Activated B cell treated with CpG ODN at 0.5 μM for 24 hours (primary cell): ENCODE data around the gene ILF3. TPM values are rescaled to one million over a fixed set of nuclear protein-coding genes. Genes with fewer than 3 reads are reported as not detected.
"Not testable (repeated sequence)": the region's sequence is repeated elsewhere in the genome, so short reads cannot be mapped to it uniquely, and the experiment has no call there.

Source experiments
- ATAC-seq: fragments of 200-7000 bp; cut with Tn5 transposase; one replicate; pipeline ENCODE4 v1.10.0; 2021; ENCODE audit warnings: low read depth, mild to moderate bottlenecking, moderate library complexity
- CTCF ChIA-PET: fragments of 350-600 bp; sonication (Branson Sonifier 250); formaldehyde crosslinking; loops from one replicate; lab custom pipeline; 2021; ENCODE audit warnings: antibody characterized with exemption; lab: Charles Lee
- POLR2A ChIA-PET: fragments of 350-600 bp; sonication (Branson Sonifier 250); formaldehyde crosslinking; loops from one replicate; lab custom pipeline; 2021; ENCODE audit warnings: antibody characterized with exemption; lab: Charles Lee
- DNase-seq: peaks from one replicate; pipeline ENCODE4 v3.0.0; 2022
- H3K27ac Mint-ChIP-seq: one replicate; pipeline ENCODE4 v1.8.0; 2020; ENCODE audit warnings: mixed read lengths
- H3K27me3 Mint-ChIP-seq: one replicate; pipeline ENCODE4 v1.8.0; 2021; ENCODE audit warnings: mixed read lengths
- H3K36me3 Mint-ChIP-seq: one replicate; pipeline ENCODE4 v1.8.0; 2021; ENCODE audit warnings: low read depth, mixed read lengths
- H3K4me1 Mint-ChIP-seq: one replicate; pipeline ENCODE4 v1.8.0; 2021; ENCODE audit warnings: mixed read lengths
- H3K4me3 Mint-ChIP-seq: one replicate; pipeline ENCODE4 v1.8.0; 2020; ENCODE audit warnings: mild to moderate bottlenecking, mixed read lengths
- H3K9me3 Mint-ChIP-seq: one replicate; pipeline ENCODE4 v1.8.0; 2020; ENCODE audit warnings: mixed read lengths
- intact Hi-C: fragments of 100-400 bp; cut with micrococcal nuclease; formaldehyde crosslinking; loops from one replicate; pipeline ENCODE4 v1.15.1; 2024
- total RNA-seq: library from RNA; stranded (reverse); gene quantifications from 2 replicates; pipeline ENCODE4 v1.2.3, GENCODE V29; 2022
- TF ChIP-seq, protein P1 (sequence below): fragments of 200-600 bp; IDR thresholded peaks from one replicate; pipeline ENCODE4 v1.8.0; 2022; ENCODE audit warnings: antibody characterized with exemption, mild to moderate bottlenecking

The ILF3 gene
- total RNA-seq, 1 donor from 2014 or later: 399 TPM

GRCh38 chr19:10669246-10669645, 15.1 kb downstream of the ILF3 start:
- no peak overlapping the region for H3K4me3 Mint-ChIP-seq
- no peaks in the 10 kb centered on the region for H3K9me3 Mint-ChIP-seq
- ChIA-PET CTCF (no interaction called here), POLR2A (interaction anchor here (0.6 kb wide), 2 partner anchors 88 to 277 kb away, joined by 3 to 5 read pairs; no protein-coding TSS in a partner anchor)
- H3K27ac Mint-ChIP-seq: no peak overlapping the region
- no peak for ATAC-seq
- TF ChIP-seq, protein P1, sequence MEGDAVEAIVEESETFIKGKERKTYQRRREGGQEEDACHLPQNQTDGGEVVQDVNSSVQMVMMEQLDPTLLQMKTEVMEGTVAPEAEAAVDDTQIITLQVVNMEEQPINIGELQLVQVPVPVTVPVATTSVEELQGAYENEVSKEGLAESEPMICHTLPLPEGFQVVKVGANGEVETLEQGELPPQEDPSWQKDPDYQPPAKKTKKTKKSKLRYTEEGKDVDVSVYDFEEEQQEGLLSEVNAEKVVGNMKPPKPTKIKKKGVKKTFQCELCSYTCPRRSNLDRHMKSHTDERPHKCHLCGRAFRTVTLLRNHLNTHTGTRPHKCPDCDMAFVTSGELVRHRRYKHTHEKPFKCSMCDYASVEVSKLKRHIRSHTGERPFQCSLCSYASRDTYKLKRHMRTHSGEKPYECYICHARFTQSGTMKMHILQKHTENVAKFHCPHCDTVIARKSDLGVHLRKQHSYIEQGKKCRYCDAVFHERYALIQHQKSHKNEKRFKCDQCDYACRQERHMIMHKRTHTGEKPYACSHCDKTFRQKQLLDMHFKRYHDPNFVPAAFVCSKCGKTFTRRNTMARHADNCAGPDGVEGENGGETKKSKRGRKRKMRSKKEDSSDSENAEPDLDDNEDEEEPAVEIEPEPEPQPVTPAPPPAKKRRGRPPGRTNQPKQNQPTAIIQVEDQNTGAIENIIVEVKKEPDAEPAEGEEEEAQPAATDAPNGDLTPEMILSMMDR: no peak
- H3K27me3 Mint-ChIP-seq: no peaks in the 10 kb centered on the region
- H3K36me3 Mint-ChIP-seq: peaks cover 54% of the 10 kb centered on the region
- peaks cover 47% of the 10 kb centered on the region for H3K4me1 Mint-ChIP-seq
- DNase-seq: no peak
- intact Hi-C loops: no loop called here

- CTCF ChIA-PET: no interaction called here
- H3K4me3 Mint-ChIP-seq: no peak overlapping the region
Observed at GRCh38 chr19:10670182-10670581, 16.0 kb downstream of the ILF3 start.

GRCh38 chr19:10670876-10671804, 17.0 kb downstream of the ILF3 start:
- H3K27ac Mint-ChIP-seq: no peak overlapping the region
- no peaks in the 10 kb centered on the region for H3K9me3 Mint-ChIP-seq
- H3K36me3 Mint-ChIP-seq: peaks cover 70% of the 10 kb centered on the region
- intact Hi-C loops: no loop called here
- ChIA-PET POLR2A (interaction anchor here (0.6 kb wide), 1 partner anchor 189 kb away, joined by 3 read pairs; no protein-coding TSS in a partner anchor), CTCF (no interaction called here)
- TF ChIP-seq, protein P1: no peak
- H3K4me3 Mint-ChIP-seq: no peak overlapping the region
- ATAC-seq (no peak), DNase-seq (no peak)
- H3K27me3 Mint-ChIP-seq: no peaks in the 10 kb centered on the region
- peaks cover 41% of the 10 kb centered on the region for H3K4me1 Mint-ChIP-seq

More at GRCh38 chr19:10670182-10670581, 16.0 kb downstream of the ILF3 start:
- H3K36me3 Mint-ChIP-seq: peaks cover 62% of the 10 kb centered on the region
- H3K27me3 Mint-ChIP-seq: no peaks in the 10 kb centered on the region
- TF ChIP-seq, protein P1: no peak
- no peak for ATAC-seq
- peaks cover 45% of the 10 kb centered on the region for H3K4me1 Mint-ChIP-seq
- POLR2A ChIA-PET: no interaction called here
- no peaks in the 10 kb centered on the region for H3K9me3 Mint-ChIP-seq
- H3K27ac Mint-ChIP-seq: no peak overlapping the region
- no peak for DNase-seq
- intact Hi-C loops: no loop called here

GRCh38 chr19:10671922-10672321, 17.8 kb downstream of the ILF3 start:
- Mint-ChIP-seq H3K4me1 (peaks cover 34% of the 10 kb centered on the region), H3K36me3 (peaks cover 68% of the 10 kb centered on the region)
- ATAC-seq, H3K4me3 Mint-ChIP-seq, intact Hi-C loops, CTCF ChIA-PET, H3K9me3 Mint-ChIP-seq, H3K27ac Mint-ChIP-seq, DNase-seq, H3K27me3 Mint-ChIP-seq: not testable (repeated sequence)
- POLR2A ChIA-PET: interaction anchor here (0.6 kb wide), 1 partner anchor 197 kb away, joined by 3 read pairs; no protein-coding TSS in a partner anchor

- H3K27ac Mint-ChIP-seq, H3K4me3 Mint-ChIP-seq, intact Hi-C loops, H3K4me1 Mint-ChIP-seq, DNase-seq, H3K9me3 Mint-ChIP-seq, CTCF ChIA-PET, H3K27me3 Mint-ChIP-seq, ATAC-seq: not testable (repeated sequence)
- peaks cover 81% of the 10 kb centered on the region for H3K36me3 Mint-ChIP-seq
- POLR2A ChIA-PET: interaction anchor here (0.6 kb wide), 1 partner anchor 77 kb away, joined by 3 read pairs; no protein-coding TSS in a partner anchor
Observed at GRCh38 chr19:10675214-10675613, 21.1 kb downstream of the ILF3 start.

DNA sequence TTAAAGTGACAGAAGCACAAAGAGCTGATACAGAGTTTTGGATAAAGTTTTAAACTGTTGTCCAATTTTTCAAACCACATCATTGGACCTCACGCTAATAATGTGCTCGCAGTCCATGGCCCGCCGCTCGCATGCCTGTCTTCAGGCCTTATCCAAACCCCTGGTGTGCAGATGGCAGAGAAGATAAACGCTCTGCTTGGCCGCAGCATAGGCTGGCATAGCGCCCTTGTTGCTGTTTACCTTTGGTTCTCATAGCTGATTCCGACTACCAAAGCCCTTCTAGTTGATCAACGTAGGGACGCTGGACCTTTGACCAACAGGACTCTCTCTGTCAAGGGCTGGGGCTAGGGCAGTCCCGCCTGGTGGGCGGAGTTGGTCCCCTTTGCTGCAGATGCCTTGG, 23.6 kb downstream of the ILF3 start:
- TF ChIP-seq, protein P1: no peak
- intact Hi-C loops: no loop called here
- ChIA-PET CTCF (no interaction called here), POLR2A (no interaction called here)
- Mint-ChIP-seq H3K4me3 (no peak overlapping the region), H3K4me1 (peaks cover 3% of the 10 kb centered on the region), H3K27me3 (no peaks in the 10 kb centered on the region), H3K9me3 (no peaks in the 10 kb centered on the region), H3K36me3 (peaks cover 86% of the 10 kb centered on the region), H3K27ac (no peak overlapping the region)
- ATAC-seq (no peak), DNase-seq (no peak)
